Spleen (tissue), 7 donors: Measurements from ENCODE around the gene LEFTY2.

Source experiments
- CTCF ChIP-seq, 11 experiments: fragments of 200-600 bp in 7 of 11; fragments of 450-650 bp in 4 of 11; sonication (generic) in 4 of 11; IDR thresholded peaks in 8 of 11; conservative IDR thresholded peaks in 3 of 11; 1 replicate in 7 of 11; 2 replicates in 4 of 11; pipeline versions ENCODE4 v1.4.0 to v1.8.0; 2016 to 2021; ENCODE audit warnings: antibody characterized with exemption in 11 of 11, inconsistent platforms in 4 of 11, mild to moderate bottlenecking in 1 of 11
- POLR2A ChIP-seq, 3 donors: fragments of 450-650 bp; IDR thresholded peaks; one replicate each; pipeline ENCODE4 v1.5.1; 2017; ENCODE audit warnings: antibody characterized with exemption in 3 of 3, mild to moderate bottlenecking in 1 of 3
- POLR2AphosphoS5 ChIP-seq, 3 donors: sonication (generic); formaldehyde crosslinking; IDR thresholded peaks; one replicate each; pipeline ENCODE4 v1.5.1; 2017; ENCODE audit warnings: antibody characterized with exemption in 3 of 3
- donor health status: DM: no; HTN: no; CAD: no; lungs with moderate emphysema.
- donor health status: DM: no; HTN: no; CAD: no.
- donor health status: DM: no; HTN: no; CAD: no.

- TF ChIP-seq CTCF (IDR thresholded peaks at IDR 0.05 in 8 of 11, conservative IDR thresholded peaks at IDR 0.05 in 3 of 11) (no peak), POLR2A (IDR thresholded peaks at IDR 0.05) (no peak), POLR2AphosphoS5 (IDR thresholded peaks at IDR 0.05) (no peak)
Observed at GRCh38 chr1:225980005-225980836, 39.2 kb upstream of the LEFTY2 start.
